Endothelial cell of umbilical vein (primary cell): Measurements from ENCODE around the gene COL5A1. TPM values are rescaled to one million over a fixed set of nuclear protein-coding genes. Genes with fewer than 3 reads are reported as not detected.

Source experiments
- BruUV-seq: library from RNA; stranded (reverse); fragments of 400-500 nt; replicated peaks from 2 replicates; lab custom pipeline; 2021; lab: Mats Ljungman, UMichigan
- CTCF ChIA-PET: fragments of 300-600, 350-600 bp; sonication (Branson Sonifier 250); formaldehyde crosslinking; loops from one replicate; lab custom pipeline; 2021; ENCODE audit warnings: antibody characterized with exemption, inconsistent platforms; lab: Charles Lee
- POLR2A ChIA-PET: fragments of 300-600, 350-600 bp; sonication (Branson Sonifier 250); formaldehyde crosslinking; loops from one replicate; lab custom pipeline; 2021; ENCODE audit warnings: antibody characterized with exemption, inconsistent platforms; lab: Charles Lee
- DNase-seq: peaks from one replicate; pipeline ENCODE4 v3.0.0-alpha.2; 2011; ENCODE audit warnings: low read depth, low spot score
- FAIRE-seq: peaks from 2 replicates; lab custom pipeline; 2011; peaks lifted over from hg19 to GRCh38; lab: Jason Lieb, UNC
- H2AFZ ChIP-seq: 2 replicates; pipeline ENCODE4 v1.6.0; 2012; ENCODE audit warnings: low read depth, low read length, control low read depth, inconsistent platforms
- H3K27ac ChIP-seq: 2 replicates; pipeline ENCODE4 v1.5.1; 2011; ENCODE audit warnings: low read depth, mild to moderate bottlenecking, control low read depth, low read length, moderate library complexity; ENCODE audit not compliant: insufficient read depth
- H3K27me3 ChIP-seq, 2 experiments: 2 replicates each; pipeline versions ENCODE4 v1.6.0 to v1.6.1; 2011; ENCODE audit warnings: low read length in 2 of 2, mixed read lengths in 1 of 2; ENCODE audit not compliant: control insufficient read depth in 2 of 2, insufficient read depth in 2 of 2
- H3K36me3 ChIP-seq, 2 experiments: 2 replicates in 1 of 2; 3 replicates in 1 of 2; pipeline ENCODE4 v1.5.1; 2011; ENCODE audit warnings: low read length in 2 of 2, mild to moderate bottlenecking in 1 of 2, moderate library complexity in 1 of 2; ENCODE audit not compliant: control insufficient read depth in 2 of 2, insufficient read depth in 2 of 2; ENCODE audit errors: extremely low read depth in 1 of 2
- H3K4me1 ChIP-seq: 3 replicates; pipeline ENCODE4 v1.5.1; 2011; ENCODE audit warnings: mild to moderate bottlenecking, low read length; ENCODE audit not compliant: control insufficient read depth, insufficient read depth; ENCODE audit errors: extremely low read depth
- H3K4me2 ChIP-seq: 2 replicates; pipeline ENCODE4 v1.6.1; 2011; ENCODE audit warnings: low read length, control low read depth, mixed read lengths; ENCODE audit not compliant: insufficient read depth
- H3K4me3 ChIP-seq, 3 experiments: fragments of 200-600 bp in 1 of 3; sonication (generic), shearing (Covaris generic) in 1 of 3; replicated peaks in 1 of 3; 2 replicates each; pipeline ENCODE4 v1.5.1; 2011 to 2016; ENCODE audit warnings: control low read depth in 3 of 3, low read length in 3 of 3, mild to moderate bottlenecking in 2 of 3, inconsistent platforms in 1 of 3, low read depth in 1 of 3, moderate library complexity in 1 of 3; ENCODE audit not compliant: insufficient read depth in 1 of 3
- H3K79me2 ChIP-seq: 2 replicates; pipeline ENCODE4 v1.6.0; 2012; ENCODE audit warnings: low read length, inconsistent platforms; ENCODE audit not compliant: control insufficient read depth, insufficient read depth
- H3K9ac ChIP-seq: replicated peaks from 2 replicates; pipeline ENCODE3; 2011; ENCODE audit warnings: low read length, control low read depth; ENCODE audit not compliant: insufficient read depth; ENCODE audit errors: extremely low read depth
- H3K9me1 ChIP-seq: replicated peaks from 3 replicates; pipeline ENCODE4 v1.6.0; 2011; ENCODE audit warnings: mild to moderate bottlenecking, low read length; ENCODE audit not compliant: control insufficient read depth, insufficient read depth; ENCODE audit errors: extremely low read depth
- H3K9me3 ChIP-seq: replicated peaks from 2 replicates; pipeline ENCODE4 v1.5.1; 2012; ENCODE audit warnings: low read length, inconsistent platforms; ENCODE audit not compliant: control insufficient read depth, insufficient read depth
- H4K20me1 ChIP-seq: replicated peaks from 2 replicates; pipeline ENCODE3; 2011; ENCODE audit warnings: mild to moderate bottlenecking, low read length; ENCODE audit not compliant: control insufficient read depth, insufficient read depth; ENCODE audit errors: extremely low read depth
- CTCF ChIP-seq, 2 donors: IDR thresholded peaks; 1 replicate in 1 of 2; 2 replicates in 1 of 2; pipeline ENCODE4 v1.5.1; 2011; ENCODE audit warnings: low read length in 2 of 2, mild to moderate bottlenecking in 2 of 2, moderate library complexity in 2 of 2, control low read depth in 1 of 2, inconsistent platforms in 1 of 2, low read depth in 1 of 2; ENCODE audit not compliant: insufficient read depth in 1 of 2; ENCODE audit errors: extremely low read depth in 1 of 2
- EZH2 ChIP-seq: IDR thresholded peaks from 2 replicates; pipeline ENCODE4 v1.6.1; 2012; ENCODE audit warnings: borderline replicate concordance, low read depth, mild to moderate bottlenecking, moderate library complexity, low read length, inconsistent platforms; ENCODE audit not compliant: severe bottlenecking
- FOS ChIP-seq: IDR thresholded peaks from 2 replicates; pipeline ENCODE4 v1.6.1; 2011; ENCODE audit warnings: mild to moderate bottlenecking, low read length, moderate library complexity, borderline replicate concordance; ENCODE audit not compliant: insufficient read depth
- GATA2 ChIP-seq: IDR thresholded peaks from 2 replicates; pipeline ENCODE4 v1.7.0; 2011; ENCODE audit warnings: low read depth, mild to moderate bottlenecking, moderate library complexity, mixed read lengths, low read length; ENCODE audit not compliant: insufficient read length, insufficient read depth
- JUN ChIP-seq: IDR thresholded peaks from 2 replicates; pipeline ENCODE4 v1.6.1; 2011; ENCODE audit warnings: borderline replicate concordance, low read depth; ENCODE audit not compliant: insufficient read length, insufficient read depth
- MAX ChIP-seq: IDR thresholded peaks from 2 replicates; pipeline ENCODE4 v1.6.1; 2011; ENCODE audit not compliant: insufficient read depth, insufficient read length
- MYC ChIP-seq: IDR thresholded peaks from one replicate; pipeline ENCODE4 v1.6.1; 2011; ENCODE audit warnings: mild to moderate bottlenecking, low read depth, low read length
- POLR2A ChIP-seq: IDR thresholded peaks from 2 replicates; pipeline ENCODE4 v1.6.1; 2012; ENCODE audit warnings: low read depth, mild to moderate bottlenecking, control low read depth, low read length
- POLR2AphosphoS5 ChIP-seq: IDR thresholded peaks from 2 replicates; pipeline ENCODE4 v1.6.1; 2012; ENCODE audit warnings: low read depth, mild to moderate bottlenecking, control low read depth, low read length, moderate library complexity; ENCODE audit not compliant: insufficient read depth
- dilution Hi-C: fragments of 300-500 bp; cut with MboI; formaldehyde crosslinking; loops from one replicate; pipeline ENCODE4 v1.15.0; 2019; ENCODE audit warnings: low sequenced_read_pairs; ENCODE audit not compliant: extremely low pct_ligation_motif_present
- intact Hi-C: fragments of 100-400 bp; cut with micrococcal nuclease; formaldehyde crosslinking; loops from one replicate; pipeline ENCODE4 v1.10.0; 2022
- polyA plus RNA-seq, 4 experiments: library from polyadenylated mRNA; depleted of rRNA in 3 of 4; stranded (reverse) in 3 of 4; unstranded in 1 of 4; fragments of >200 nt; gene quantifications; 2 replicates each; pipeline versions ENCODE4 v1.2.1 to v1.2.3, GENCODE V29; 2011 to 2012; ENCODE audit warnings: missing spikeins in 1 of 4
- total RNA-seq: library from RNA; stranded (reverse); gene quantifications from 2 replicates; pipeline ENCODE4 v1.2.3, GENCODE V29; 2021

Gene COL5A1
- total and polyA plus RNA-seq, 2 donors (not counting 3 experiments of a cell fraction or from before 2014, with no cell fraction given) = 97.4 to 175 TPM

- Histone ChIP-seq H3K27me3 (no peaks in the 10 kb centered on the region), H3K4me2 (no peak overlapping the region), H3K4me3 (no peak overlapping the region), H3K9ac (no peak overlapping the region), H2AFZ (no peak overlapping the region), H3K27ac (no peak overlapping the region), H3K9me3 (no peaks in the 10 kb centered on the region), H4K20me1 (no peaks in the 10 kb centered on the region), H3K79me2 (no peaks in the 10 kb centered on the region), H3K4me1 (no peaks in the 10 kb centered on the region), H3K36me3 (peaks cover 7 to 27% of the 10 kb centered on the region in 2 experiments), H3K9me1 (no peaks in the 10 kb centered on the region)
- ChIA-PET POLR2A (no interaction called here), CTCF (interaction anchor here (0.5 to 3.8 kb wide), 5 partner anchors 10 to 80 kb away, joined by 3 to 17 read pairs (median 3); no protein-coding TSS in a partner anchor)
- no peak for DNase-seq
- FAIRE-seq = no peak
- BruUV-seq = no TSS peak
- dilution Hi-C loops = no loop called here
- TF ChIP-seq MYC (no peak), MAX (no peak), JUN (no peak)
- intact Hi-C loops = loop anchor here (2.0 kb wide), 1 partner anchor 283 kb away; no protein-coding TSS in a partner anchor
Measured at GRCh38 chr9:134699343-134699740, 57.7 kb downstream of the COL5A1 start.

- Histone ChIP-seq H3K27ac (no peak overlapping the region), H3K36me3 (peaks cover 7 to 27% of the 10 kb centered on the region in 2 experiments), H3K9ac (no peak overlapping the region), H3K4me3 (no peak overlapping the region), H3K27me3 (no peaks in the 10 kb centered on the region), H3K79me2 (no peaks in the 10 kb centered on the region), H3K9me3 (no peaks in the 10 kb centered on the region), H3K9me1 (no peaks in the 10 kb centered on the region), H3K4me1 (no peaks in the 10 kb centered on the region), H3K4me2 (no peak overlapping the region), H4K20me1 (no peaks in the 10 kb centered on the region), H2AFZ (no peak overlapping the region)
- no TSS peak for BruUV-seq
- DNase-seq = no peak
- intact Hi-C loops (no loop called here), dilution Hi-C loops (no loop called here)
- ChIA-PET CTCF (interaction anchor here (1.9 to 3.8 kb wide), 2 partner anchors 11 to 38 kb away, joined by 6 to 17 read pairs; no protein-coding TSS in a partner anchor), POLR2A (no interaction called here)
- no peak for FAIRE-seq
- TF ChIP-seq GATA2 (no peak), EZH2 (no peak), POLR2AphosphoS5 (no peak), POLR2A (no peak), JUN (no peak), FOS (no peak), MYC (no peak), MAX (no peak), CTCF (IDR thresholded peaks at IDR 0.05; ENCODE audit: extremely low read depth in 1 of 2, insufficient read depth in 1 of 2, low read depth in 1 of 2, low read length in 2 of 2) (no peak)
Measured at GRCh38 chr9:134700636-134701350, 59.2 kb downstream of the COL5A1 start.
